ENCODE measurements around the gene ZDHHC12.

The ZDHHC12 gene

DNA sequence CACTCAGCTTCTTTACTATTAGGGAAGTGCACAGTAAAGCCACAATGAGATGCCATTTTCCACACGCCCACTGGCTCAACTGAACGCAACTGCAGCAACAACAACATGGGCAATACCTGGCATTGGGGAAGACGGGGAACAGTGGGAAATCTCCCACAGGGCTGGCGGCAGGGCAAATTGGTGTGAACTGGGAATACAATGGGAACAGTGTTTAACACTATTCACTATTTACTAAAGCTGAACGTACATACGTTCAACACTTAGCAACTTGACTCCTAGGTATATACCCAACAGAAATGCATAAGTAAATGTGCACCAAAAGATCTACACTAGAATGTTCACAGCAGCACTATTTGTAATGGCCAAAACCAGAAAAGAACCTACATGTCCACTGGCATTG lies 33.7 kb upstream of the ZDHHC12 start:
- 86 to 93% methylated on average over 6 of the region's 6 CpGs for WGBS, 2 experiments
- Histone ChIP-seq H3K4me3 (ENCODE audit: insufficient read depth, low read depth, low read length) (no peak overlapping the region), H3K4me1 (ENCODE audit: control insufficient read depth, insufficient read depth, low read length) (no peaks in the 10 kb centered on the region), H3K27me3 (ENCODE audit: control insufficient read depth, insufficient read depth, low read length, poor library complexity, severe bottlenecking) (no peaks in the 10 kb centered on the region), H3K27ac (ENCODE audit: insufficient read depth, low read depth, low read length, poor library complexity, severe bottlenecking) (no peak overlapping the region), H3K9me3 (ENCODE audit: control insufficient read depth, low read length) (no peaks in the 10 kb centered on the region), H3K36me3 (ENCODE audit: control insufficient read depth, insufficient read depth, low read length) (peaks cover 3% of the 10 kb centered on the region)

DNA sequence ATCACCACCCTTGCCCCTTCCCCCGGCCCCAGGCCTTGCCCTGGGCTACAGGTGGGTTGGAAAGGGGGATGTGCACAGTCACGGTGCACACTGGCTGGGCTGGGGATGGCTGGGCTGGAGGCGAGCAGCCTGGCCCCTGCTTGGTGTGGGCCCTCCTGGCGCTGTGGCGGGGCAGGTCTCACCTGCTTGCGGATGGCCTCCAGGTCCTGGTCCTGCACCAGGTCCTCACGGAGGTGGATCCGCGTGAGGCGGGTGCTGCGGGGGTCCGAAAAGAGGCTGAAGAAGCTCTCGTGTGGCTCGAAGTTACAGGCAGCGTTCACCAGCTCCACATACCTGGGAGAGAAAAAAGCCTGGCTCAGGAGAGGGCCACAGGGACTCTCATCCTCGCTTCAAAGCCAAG lies 29.7 kb upstream of the ZDHHC12 start:
- H3K4me1 ChIP-seq (ENCODE audit: control insufficient read depth, insufficient read depth, low read length): no peaks in the 10 kb centered on the region
- 93 to 96% methylated on average over 16 of the region's 16 CpGs for WGBS, 2 experiments

GRCh38 chr9:128750926-128751595 lies 27.1 kb upstream of the ZDHHC12 start:
- no peaks in the 10 kb centered on the region for H3K4me1 ChIP-seq (ENCODE audit: control insufficient read depth, insufficient read depth, low read length)
- no peak overlapping the region for H3K27ac ChIP-seq (ENCODE audit: insufficient read depth, low read depth, low read length, poor library complexity, severe bottlenecking)
- H3K4me3 ChIP-seq (ENCODE audit: insufficient read depth, low read depth, low read length): no peak overlapping the region
- H3K27me3 ChIP-seq (ENCODE audit: control insufficient read depth, insufficient read depth, low read length, poor library complexity, severe bottlenecking): no peaks in the 10 kb centered on the region
- peaks cover 5% of the 10 kb centered on the region for H3K36me3 ChIP-seq (ENCODE audit: control insufficient read depth, insufficient read depth, low read length)
- 94 to 96% methylated on average over 22 of the region's 22 CpGs for WGBS, 2 experiments
- H3K9me3 ChIP-seq (ENCODE audit: control insufficient read depth, low read length): no peaks in the 10 kb centered on the region

More for the DNA sequence above, 29.7 kb upstream of the ZDHHC12 start:
- no peaks in the 10 kb centered on the region for H3K27me3 ChIP-seq (ENCODE audit: control insufficient read depth, insufficient read depth, low read length, poor library complexity, severe bottlenecking)
- H3K27ac ChIP-seq (ENCODE audit: insufficient read depth, low read depth, low read length, poor library complexity, severe bottlenecking): no peak overlapping the region
- no peak overlapping the region for H3K4me3 ChIP-seq (ENCODE audit: insufficient read depth, low read depth, low read length)
- no peaks in the 10 kb centered on the region for H3K9me3 ChIP-seq (ENCODE audit: control insufficient read depth, low read length)
- H3K36me3 ChIP-seq (ENCODE audit: control insufficient read depth, insufficient read depth, low read length): peaks cover 5% of the 10 kb centered on the region

GRCh38 chr9:128747241-128747640 lies 23.3 kb upstream of the ZDHHC12 start:
- no peaks in the 10 kb centered on the region for H3K9me3 ChIP-seq (ENCODE audit: control insufficient read depth, low read length)
- no peaks in the 10 kb centered on the region for H3K36me3 ChIP-seq (ENCODE audit: control insufficient read depth, insufficient read depth, low read length)
- 100% methylated on average over 1 of the region's 1 CpG; no CpG with 5 or more reads in 1 of the 2 experiments for WGBS, 2 experiments
- no peaks in the 10 kb centered on the region for H3K27me3 ChIP-seq (ENCODE audit: control insufficient read depth, insufficient read depth, low read length, poor library complexity, severe bottlenecking)
- no peak overlapping the region for H3K4me3 ChIP-seq (ENCODE audit: insufficient read depth, low read depth, low read length)
- H3K27ac ChIP-seq (ENCODE audit: insufficient read depth, low read depth, low read length, poor library complexity, severe bottlenecking): no peak overlapping the region
- H3K4me1 ChIP-seq (ENCODE audit: control insufficient read depth, insufficient read depth, low read length): no peaks in the 10 kb centered on the region

- WGBS, 2 experiments: 92 to 100% methylated on average over 1 of the region's 1 CpG
- no peak overlapping the region for H3K4me3 ChIP-seq (ENCODE audit: insufficient read depth, low read depth, low read length)
- no peaks in the 10 kb centered on the region for H3K27me3 ChIP-seq (ENCODE audit: control insufficient read depth, insufficient read depth, low read length, poor library complexity, severe bottlenecking)
- no peaks in the 10 kb centered on the region for H3K9me3 ChIP-seq (ENCODE audit: control insufficient read depth, low read length)
- H3K27ac ChIP-seq (ENCODE audit: insufficient read depth, low read depth, low read length, poor library complexity, severe bottlenecking): no peak overlapping the region
- no peaks in the 10 kb centered on the region for H3K36me3 ChIP-seq (ENCODE audit: control insufficient read depth, insufficient read depth, low read length)
- no peaks in the 10 kb centered on the region for H3K4me1 ChIP-seq (ENCODE audit: control insufficient read depth, insufficient read depth, low read length)
Observed at GRCh38 chr9:128743421-128743820, 19.5 kb upstream of the ZDHHC12 start.

DNA sequence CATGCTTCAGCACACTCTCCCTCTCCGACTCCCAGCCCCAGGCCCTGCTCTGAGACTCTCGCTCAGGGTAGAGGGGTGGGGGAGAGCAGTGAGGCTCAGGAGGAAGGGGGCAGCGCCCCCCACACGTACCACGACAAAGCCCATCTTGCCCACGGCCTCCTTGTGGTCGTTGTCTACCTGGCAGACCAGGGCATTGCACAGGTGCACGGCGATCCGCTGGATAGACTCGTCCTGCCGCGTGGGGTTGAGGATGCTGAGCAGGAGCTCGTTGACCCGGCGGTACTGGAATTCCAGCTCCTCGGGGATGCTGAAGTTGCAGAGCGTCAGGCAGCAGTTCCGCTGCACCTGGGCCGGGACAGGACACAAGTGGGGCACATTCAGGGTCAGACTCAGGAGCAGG lies 18.5 kb upstream of the ZDHHC12 start:
- no peak overlapping the region for H3K4me3 ChIP-seq (ENCODE audit: insufficient read depth, low read depth, low read length)
- 90 to 91% methylated on average over 20 of the region's 20 CpGs for WGBS, 2 experiments
- no peaks in the 10 kb centered on the region for H3K27me3 ChIP-seq (ENCODE audit: control insufficient read depth, insufficient read depth, low read length, poor library complexity, severe bottlenecking)
- H3K9me3 ChIP-seq (ENCODE audit: control insufficient read depth, low read length): no peaks in the 10 kb centered on the region
- H3K4me1 ChIP-seq (ENCODE audit: control insufficient read depth, insufficient read depth, low read length): no peaks in the 10 kb centered on the region
- no peaks in the 10 kb centered on the region for H3K36me3 ChIP-seq (ENCODE audit: control insufficient read depth, insufficient read depth, low read length)
- no peak overlapping the region for H3K27ac ChIP-seq (ENCODE audit: insufficient read depth, low read depth, low read length, poor library complexity, severe bottlenecking)

DNA sequence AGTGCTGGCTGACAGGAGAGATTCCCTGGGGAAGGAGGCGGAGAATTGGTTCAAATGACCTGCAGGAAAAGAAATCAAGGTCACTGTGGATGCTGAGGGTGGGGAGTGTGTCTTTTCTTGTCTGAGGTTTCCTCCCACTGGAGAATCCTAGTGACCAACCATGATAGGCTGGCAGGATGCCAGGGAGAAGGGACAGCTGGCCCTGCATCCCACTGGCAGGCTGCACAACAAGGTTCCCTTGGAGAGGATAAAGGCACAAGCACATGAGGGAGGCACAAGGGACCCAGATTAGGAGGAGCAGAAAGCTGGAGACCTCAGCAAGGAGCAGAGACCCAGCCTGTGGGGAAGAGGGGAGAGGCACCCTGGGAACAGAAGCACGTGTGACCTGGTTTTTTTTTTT lies 11.4 kb upstream of the ZDHHC12 start:
- H3K27ac ChIP-seq (ENCODE audit: insufficient read depth, low read depth, low read length, poor library complexity, severe bottlenecking): no peak overlapping the region
- no peak overlapping the region for H3K4me3 ChIP-seq (ENCODE audit: insufficient read depth, low read depth, low read length)
- no peaks in the 10 kb centered on the region for H3K36me3 ChIP-seq (ENCODE audit: control insufficient read depth, insufficient read depth, low read length)
- H3K4me1 ChIP-seq (ENCODE audit: control insufficient read depth, insufficient read depth, low read length): no peaks in the 10 kb centered on the region
- no peaks in the 10 kb centered on the region for H3K27me3 ChIP-seq (ENCODE audit: control insufficient read depth, insufficient read depth, low read length, poor library complexity, severe bottlenecking)
- H3K9me3 ChIP-seq (ENCODE audit: control insufficient read depth, low read length): no peaks in the 10 kb centered on the region
- WGBS, 2 experiments: 79 to 80% methylated on average over 2 of the region's 2 CpGs

GRCh38 chr9:128733256-128733655 lies 9.3 kb upstream of the ZDHHC12 start:
- Histone ChIP-seq H3K27ac (ENCODE audit: insufficient read depth, low read depth, low read length, poor library complexity, severe bottlenecking) (peak overlapping the region; percentile 50), H3K36me3 (ENCODE audit: control insufficient read depth, insufficient read depth, low read length) (no peaks in the 10 kb centered on the region), H3K9me3 (ENCODE audit: control insufficient read depth, low read length) (no peaks in the 10 kb centered on the region), H3K4me3 (ENCODE audit: insufficient read depth, low read depth, low read length) (no peak overlapping the region), H3K27me3 (ENCODE audit: control insufficient read depth, insufficient read depth, low read length, poor library complexity, severe bottlenecking) (no peaks in the 10 kb centered on the region), H3K4me1 (ENCODE audit: control insufficient read depth, insufficient read depth, low read length) (no peaks in the 10 kb centered on the region)
- 11 to 15% methylated on average over 9 of the region's 9 CpGs for WGBS, 2 experiments

GRCh38 chr9:128732576-128732975 lies 8.6 kb upstream of the ZDHHC12 start:
- Histone ChIP-seq H3K9me3 (ENCODE audit: control insufficient read depth, low read length) (no peaks in the 10 kb centered on the region), H3K4me3 (ENCODE audit: insufficient read depth, low read depth, low read length) (no peak overlapping the region), H3K27me3 (ENCODE audit: control insufficient read depth, insufficient read depth, low read length, poor library complexity, severe bottlenecking) (no peaks in the 10 kb centered on the region), H3K36me3 (ENCODE audit: control insufficient read depth, insufficient read depth, low read length) (no peaks in the 10 kb centered on the region), H3K4me1 (ENCODE audit: control insufficient read depth, insufficient read depth, low read length) (no peaks in the 10 kb centered on the region), H3K27ac (ENCODE audit: insufficient read depth, low read depth, low read length, poor library complexity, severe bottlenecking) (no peak overlapping the region)
- 93 to 94% methylated on average over 13 of the region's 13 CpGs for WGBS, 2 experiments

DNA sequence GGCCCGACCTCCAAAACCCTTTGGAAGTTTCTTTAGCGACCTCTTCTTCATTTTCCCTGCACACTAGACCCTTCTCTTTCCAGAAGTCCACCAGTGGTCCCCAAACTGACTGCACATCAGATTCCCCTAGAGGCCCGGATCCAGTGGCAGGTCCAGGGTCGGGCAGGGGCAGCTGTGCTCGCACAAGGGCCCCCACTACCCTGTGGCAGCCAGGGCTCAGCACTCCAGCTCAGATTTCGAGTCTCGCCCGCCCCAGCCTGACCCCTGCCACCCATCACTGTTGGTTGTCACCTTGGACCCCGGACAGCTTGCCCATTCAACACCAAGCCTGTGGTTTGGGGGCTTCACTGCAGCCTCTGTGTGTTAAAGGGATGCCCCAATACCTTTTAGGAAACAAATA lies 7.8 kb upstream of the ZDHHC12 start:
- no peaks in the 10 kb centered on the region for H3K36me3 ChIP-seq (ENCODE audit: control insufficient read depth, insufficient read depth, low read length)
- H3K4me3 ChIP-seq (ENCODE audit: insufficient read depth, low read depth, low read length): no peak overlapping the region
- H3K27ac ChIP-seq (ENCODE audit: insufficient read depth, low read depth, low read length, poor library complexity, severe bottlenecking): no peak overlapping the region
- 82 to 84% methylated on average over 9 of the region's 9 CpGs for WGBS, 2 experiments
- H3K9me3 ChIP-seq (ENCODE audit: control insufficient read depth, low read length): no peaks in the 10 kb centered on the region
- no peaks in the 10 kb centered on the region for H3K27me3 ChIP-seq (ENCODE audit: control insufficient read depth, insufficient read depth, low read length, poor library complexity, severe bottlenecking)
- H3K4me1 ChIP-seq (ENCODE audit: control insufficient read depth, insufficient read depth, low read length): no peaks in the 10 kb centered on the region

GRCh38 chr9:128731093-128731492 lies 7.2 kb upstream of the ZDHHC12 start:
- no peaks in the 10 kb centered on the region for H3K36me3 ChIP-seq (ENCODE audit: control insufficient read depth, insufficient read depth, low read length)
- no peaks in the 10 kb centered on the region for H3K27me3 ChIP-seq (ENCODE audit: control insufficient read depth, insufficient read depth, low read length, poor library complexity, severe bottlenecking)
- WGBS, 2 experiments: 95% methylated on average over 13 of the region's 13 CpGs
- no peaks in the 10 kb centered on the region for H3K9me3 ChIP-seq (ENCODE audit: control insufficient read depth, low read length)
- H3K27ac ChIP-seq (ENCODE audit: insufficient read depth, low read depth, low read length, poor library complexity, severe bottlenecking): no peak overlapping the region
- no peak overlapping the region for H3K4me3 ChIP-seq (ENCODE audit: insufficient read depth, low read depth, low read length)
- no peaks in the 10 kb centered on the region for H3K4me1 ChIP-seq (ENCODE audit: control insufficient read depth, insufficient read depth, low read length)

Data from ectodermal cell (in vitro differentiated cells).